ENCODE results near the gene MCTP1.

DNA sequence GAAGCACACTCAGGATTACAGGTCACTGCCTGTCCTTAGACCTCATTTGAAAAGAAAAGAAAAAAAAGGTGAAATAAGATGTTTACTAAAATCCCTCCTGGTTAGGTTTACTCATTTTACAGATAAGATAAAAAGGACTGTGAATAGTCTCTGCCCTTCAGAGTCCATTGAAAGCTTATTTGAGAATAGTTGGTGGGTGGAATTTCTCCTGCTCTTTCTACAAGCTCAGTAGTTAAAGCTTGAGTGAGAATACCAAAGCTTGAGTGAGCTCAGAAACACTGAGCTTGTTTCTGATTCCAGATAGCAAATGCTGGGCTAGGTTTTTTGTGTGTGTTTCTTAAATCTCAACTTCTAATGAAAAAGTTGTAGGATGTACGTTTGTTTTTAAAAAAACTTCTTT is 559.8 kb downstream of the MCTP1 start:
- TF ChIP-seq CTCF (IDR thresholded peaks at IDR 0.05): no peak
- TF ChIP-seq NFYB (CRISPR knock-in tag; conservative IDR thresholded peaks at IDR 0.05; ENCODE audit: low read depth): no peak
- TF ChIP-seq PRDM15 (CRISPR knock-in tag; IDR thresholded peaks at IDR 0.05): no peak
- TF ChIP-seq RORB (CRISPR knock-in tag; IDR thresholded peaks at IDR 0.05): no peak
- no peak for TF ChIP-seq SP1 (CRISPR knock-in tag; conservative IDR thresholded peaks at IDR 0.05)
- TF ChIP-seq PREB (CRISPR knock-in tag; IDR thresholded peaks at IDR 0.05; ENCODE audit: borderline replicate concordance): no peak

Measured in WTC11 (cell line).